ENCODE results near the gene AK1.
"Not testable (repeated sequence)": the region's sequence is repeated elsewhere in the genome, so short reads cannot be mapped to it uniquely, and the experiment has no call there.

AK1 gene

GRCh38 chr9:127853312-127854183, 23.9 kb downstream of the AK1 start:
- in situ Hi-C loops (cut with HindIII; ENCODE audit: low sequenced_read_pairs): loop anchor here (25.0 kb wide), 1 partner anchor 216 kb away; no protein-coding TSS in a partner anchor

DNA sequence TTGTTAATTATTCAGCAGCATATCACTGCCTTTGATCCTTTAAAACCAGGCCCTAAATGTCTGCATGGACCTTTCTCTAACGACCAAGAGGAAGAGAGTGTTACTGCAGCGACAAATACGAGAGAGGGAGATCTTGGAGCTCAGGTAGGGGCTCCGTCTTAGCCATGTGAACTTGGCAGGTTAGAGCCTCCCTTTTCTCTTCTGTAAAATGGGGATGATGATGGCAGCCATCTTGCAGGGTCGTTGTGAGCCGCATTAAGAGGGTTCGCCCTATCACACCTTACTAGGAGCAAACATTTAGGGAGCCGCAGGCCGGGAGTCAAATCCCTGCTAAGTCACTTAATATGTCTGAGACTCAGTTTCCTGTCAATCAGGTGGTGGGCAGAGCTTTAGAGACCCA, 24.6 kb downstream of the AK1 start:
- in situ Hi-C loops (cut with HindIII; ENCODE audit: low sequenced_read_pairs): loop anchor here (25.0 kb wide), 1 partner anchor 216 kb away; no protein-coding TSS in a partner anchor

GRCh38 chr9:127850286-127850830, 27.1 kb downstream of the AK1 start:
- in situ Hi-C loops (cut with HindIII; ENCODE audit: low sequenced_read_pairs): loop anchor here (25.0 kb wide), 1 partner anchor 213 kb away; no protein-coding TSS in a partner anchor

DNA sequence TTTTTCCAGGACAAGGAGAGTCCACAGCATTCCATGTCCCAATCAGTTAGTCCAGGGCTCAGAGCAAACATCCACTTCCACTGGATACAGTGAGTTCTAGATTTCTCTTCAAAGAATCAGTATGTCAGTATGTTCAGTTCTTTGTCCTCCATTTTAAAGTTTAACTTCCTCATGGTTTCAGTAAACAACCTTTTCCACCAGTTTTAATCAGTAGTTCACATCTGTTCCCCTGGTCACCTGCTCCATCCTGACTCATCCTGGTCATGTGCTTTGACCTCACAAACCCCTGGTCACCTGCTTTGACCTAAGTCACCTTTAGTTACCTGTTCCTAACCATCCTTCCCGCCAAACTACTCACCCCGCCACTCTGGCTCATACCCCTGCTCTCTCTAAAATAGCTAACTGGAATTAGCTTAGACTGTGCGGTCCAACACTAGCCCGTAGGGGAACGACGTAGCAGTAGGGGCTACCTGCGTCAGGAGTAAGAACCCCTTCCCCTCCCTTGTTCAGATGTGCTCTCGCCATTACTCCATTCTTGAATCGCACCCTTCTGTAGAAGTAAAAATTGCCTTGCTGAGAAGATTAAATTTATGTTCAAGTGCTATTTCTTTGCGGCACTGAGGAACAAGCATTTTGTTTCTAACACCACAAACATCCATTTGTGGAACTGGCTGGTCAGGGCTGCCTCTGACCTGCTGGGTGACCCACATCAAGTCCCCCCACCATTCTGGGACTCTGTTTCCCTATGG, 28.5 kb downstream of the AK1 start:
- in situ Hi-C loops (cut with HindIII; ENCODE audit: low sequenced_read_pairs): no loop called here

GRCh38 chr9:127847833-127848755, 29.4 kb downstream of the AK1 start:
- in situ Hi-C loops (cut with HindIII; ENCODE audit: low sequenced_read_pairs): no loop called here

GRCh38 chr9:127847178-127847510, 30.3 kb downstream of the AK1 start:
- in situ Hi-C loops (cut with HindIII; ENCODE audit: low sequenced_read_pairs): no loop called here

GRCh38 chr9:127846443-127847177, 30.9 kb downstream of the AK1 start:
- in situ Hi-C loops (cut with HindIII; ENCODE audit: low sequenced_read_pairs): no loop called here

GRCh38 chr9:127845619-127846018, 31.9 kb downstream of the AK1 start:
- in situ Hi-C loops (cut with HindIII; ENCODE audit: low sequenced_read_pairs): not testable (repeated sequence)

- in situ Hi-C loops (cut with HindIII; ENCODE audit: low sequenced_read_pairs): no loop called here
Observed at GRCh38 chr9:127844821-127845359, 32.6 kb downstream of the AK1 start.

DNA sequence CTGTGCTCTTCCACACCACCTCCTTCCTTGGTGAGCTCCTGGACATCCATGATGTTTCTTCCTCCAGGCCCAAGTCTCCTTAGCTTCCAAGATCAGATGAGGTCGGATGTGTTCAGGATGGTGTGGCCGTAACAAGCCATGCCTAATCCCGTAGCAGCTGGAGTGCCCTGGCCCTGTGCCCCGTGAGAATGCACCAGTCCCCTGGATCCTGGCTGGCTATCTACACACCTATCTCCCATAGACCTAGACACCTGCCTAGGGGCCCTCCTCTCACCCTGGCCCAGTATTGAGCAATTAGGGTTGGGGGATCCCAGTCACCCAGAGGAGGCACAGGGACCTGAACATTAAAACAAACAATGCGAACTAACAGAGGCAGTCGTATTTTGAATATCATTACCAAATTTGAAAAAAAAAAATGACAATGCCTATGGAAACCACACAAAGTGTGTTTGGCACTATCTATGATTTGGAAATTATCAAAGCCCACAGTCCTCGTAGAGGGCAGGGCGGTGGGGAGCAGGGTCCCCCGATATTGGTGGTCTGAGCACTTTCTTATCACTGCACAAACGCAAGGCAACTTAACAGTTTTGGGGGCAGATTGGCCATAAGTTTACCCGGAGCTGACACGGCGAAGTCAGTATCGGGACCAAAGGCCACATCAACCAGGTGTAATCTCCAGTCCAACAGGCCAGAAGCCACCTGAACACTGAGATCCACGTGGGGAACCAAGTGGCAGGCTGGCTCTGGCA, 36.2 kb downstream of the AK1 start:
- in situ Hi-C loops (cut with HindIII; ENCODE audit: low sequenced_read_pairs): no loop called here

GRCh38 chr9:127838375-127839078, 38.9 kb downstream of the AK1 start:
- in situ Hi-C loops (cut with HindIII; ENCODE audit: low sequenced_read_pairs): no loop called here

- in situ Hi-C loops (cut with HindIII; ENCODE audit: low sequenced_read_pairs): no loop called here
Observed at GRCh38 chr9:127837346-127837745, 40.1 kb downstream of the AK1 start.

DNA sequence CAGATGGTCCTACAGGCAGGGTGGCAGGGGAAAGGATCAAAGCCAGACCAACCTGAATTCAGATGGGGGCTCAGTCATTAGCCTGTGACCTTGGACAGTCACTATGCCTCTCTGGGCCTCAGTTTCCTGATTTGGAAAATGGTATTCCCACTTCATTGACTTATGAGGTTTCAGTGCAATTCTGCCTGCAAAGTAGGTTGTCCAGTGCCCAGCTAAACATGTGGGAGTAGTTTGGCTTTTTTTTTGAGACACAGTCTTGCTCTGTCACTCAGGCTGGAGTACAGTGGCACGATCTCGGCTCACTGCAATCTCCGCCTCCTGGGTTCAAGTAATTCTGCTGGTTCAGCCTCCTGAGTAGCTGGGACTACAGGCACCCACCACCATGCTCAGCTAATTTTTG, 40.9 kb downstream of the AK1 start:
- in situ Hi-C loops (cut with HindIII; ENCODE audit: low sequenced_read_pairs): not testable (repeated sequence)

DNA sequence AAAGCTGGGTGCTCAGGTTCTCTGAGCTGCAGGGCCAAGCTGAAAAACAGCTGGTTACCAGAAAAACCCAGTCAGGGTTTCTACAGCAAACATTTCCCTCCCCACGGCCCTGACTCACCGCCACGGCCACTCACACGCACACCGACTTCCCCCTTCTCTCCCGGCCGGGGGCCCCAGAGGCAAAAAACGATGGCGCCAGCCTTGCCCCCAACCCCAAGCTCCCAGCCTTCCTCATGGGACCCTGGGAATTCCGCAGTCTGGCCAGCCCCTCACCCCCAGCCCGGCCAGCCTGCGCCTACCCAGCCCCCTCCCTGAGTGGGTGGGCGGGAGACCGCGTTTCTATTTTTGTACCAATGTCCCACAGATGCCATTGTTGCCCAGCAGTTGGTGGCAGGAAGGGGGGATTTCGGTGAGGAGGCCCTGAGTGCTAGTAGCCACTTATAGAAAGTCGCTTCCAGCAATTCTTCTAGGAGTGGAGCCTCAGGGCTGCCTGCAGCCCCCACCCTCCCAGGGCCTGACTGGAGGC, 41.4 kb downstream of the AK1 start:
- in situ Hi-C loops (cut with HindIII; ENCODE audit: low sequenced_read_pairs): no loop called here

- in situ Hi-C loops (cut with HindIII; ENCODE audit: low sequenced_read_pairs): no loop called here
Observed at GRCh38 chr9:127833555-127833954, 43.9 kb downstream of the AK1 start.

DNA sequence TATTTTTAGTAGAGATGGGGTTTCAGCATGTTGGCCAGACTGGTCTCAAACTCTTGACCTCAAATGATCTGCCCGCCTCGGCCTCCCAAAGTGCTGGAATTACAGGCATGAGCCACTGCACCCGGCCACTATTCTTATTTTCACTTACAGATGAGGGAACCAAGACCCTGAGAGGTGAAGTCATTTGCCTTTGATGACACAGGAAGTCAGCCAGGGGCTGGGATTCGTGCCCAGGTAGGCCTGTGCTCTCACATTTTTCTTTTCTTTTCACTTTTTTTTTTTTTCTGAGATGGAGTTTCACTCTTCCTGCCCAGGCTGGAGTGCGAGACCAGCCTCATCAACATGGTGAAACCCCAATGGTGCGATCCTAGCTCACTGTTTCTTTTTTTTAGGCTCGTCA, 45.2 kb downstream of the AK1 start:
- in situ Hi-C loops (cut with HindIII; ENCODE audit: low sequenced_read_pairs): no loop called here

GRCh38 chr9:127829205-127829906, 48.1 kb downstream of the AK1 start:
- in situ Hi-C loops (cut with HindIII; ENCODE audit: low sequenced_read_pairs): no loop called here
